ENCODE results near the gene HARBI1.
"Not testable (repeated sequence)": the region's sequence is repeated elsewhere in the genome, so short reads cannot be mapped to it uniquely, and the experiment has no call there.

The HARBI1 gene

GRCh38 chr11:46594785-46595184 lies 22.2 kb downstream of the HARBI1 start:
- no peak for DNase-seq

- DNase-seq = no peak
Observed at GRCh38 chr11:46594374-46594700, 22.7 kb downstream of the HARBI1 start.

GRCh38 chr11:46593550-46594373 lies 23.3 kb downstream of the HARBI1 start, which contains the start of gene AMBRA1:
AMBRA1 (minus strand) TSS chr11:46594023; CDS start chr11:46548380, 45,643 bp downstream.
- peak; percentile 93 to 95 (median 94) for DNase-seq

- DNase-seq = peak in 1 of 4 experiments; percentile 20
Observed at GRCh38 chr11:46590740-46591605, 26.1 kb downstream of the HARBI1 start.

- peak in 2 of 4 experiments; percentile 24 to 25 for DNase-seq
Observed at GRCh38 chr11:46588915-46589314, 28.1 kb downstream of the HARBI1 start.

GRCh38 chr11:46588131-46588530 lies 28.9 kb downstream of the HARBI1 start:
- DNase-seq = no peak

GRCh38 chr11:46583513-46583912 lies 33.5 kb downstream of the HARBI1 start:
- DNase-seq = not testable (repeated sequence)

- DNase-seq = no peak
Observed at GRCh38 chr11:46582588-46582987, 34.4 kb downstream of the HARBI1 start.

- no peak for DNase-seq
Observed at GRCh38 chr11:46577058-46577457, 40.0 kb downstream of the HARBI1 start.

GRCh38 chr11:46574656-46575055 lies 42.4 kb downstream of the HARBI1 start:
- no peak for DNase-seq

GRCh38 chr11:46570790-46571398 lies 46.1 kb downstream of the HARBI1 start:
- DNase-seq = no peak

- DNase-seq = no peak
Observed at GRCh38 chr11:46565232-46565840, 51.7 kb downstream of the HARBI1 start.

GRCh38 chr11:46564459-46564858 lies 52.6 kb downstream of the HARBI1 start:
- no peak for DNase-seq

GRCh38 chr11:46562527-46562926 lies 54.5 kb downstream of the HARBI1 start:
- no peak for DNase-seq

- peak; percentile 2 to 40 (median 23) for DNase-seq
Observed at GRCh38 chr11:46560300-46560991, 56.6 kb downstream of the HARBI1 start.

- no peak for DNase-seq
Observed at GRCh38 chr11:46559815-46560214, 57.2 kb downstream of the HARBI1 start.

GRCh38 chr11:46557684-46558151 lies 59.3 kb downstream of the HARBI1 start:
- no peak for DNase-seq

- DNase-seq = no peak
Observed at GRCh38 chr11:46555267-46556054, 61.6 kb downstream of the HARBI1 start.

- DNase-seq = peak; percentile 31 to 69 (median 52)
Observed at GRCh38 chr11:46554213-46555147, 62.5 kb downstream of the HARBI1 start.

GRCh38 chr11:46553814-46554212 lies 63.2 kb downstream of the HARBI1 start:
- DNase-seq = peak in 3 of 4 experiments; percentile 5 to 39 (median 33)
